GM23338 (cell line): ENCODE data around the gene GPR156. TPM values are rescaled to one million over a fixed set of nuclear protein-coding genes. Genes with fewer than 3 reads are reported as not detected.

Source experiments
- ATAC-seq: fragments of 200-7000 bp; cut with Tn5 transposase; 3 replicates; pipeline ENCODE4 v1.9.1; 2020
- DNase-seq: peaks from one replicate; pipeline ENCODE4 v3.0.0-alpha.2; 2015; ENCODE audit warnings: low spot score
- H2AFZ ChIP-seq: fragments of 200-600 bp; sonication (generic); 2 replicates; pipeline ENCODE4 v1.8.0; 2016; ENCODE audit warnings: antibody characterized with exemption, mild to moderate bottlenecking, moderate library complexity
- H3F3A ChIP-seq: fragments of 200-600 bp; sonication (generic); replicated peaks from 2 replicates; pipeline ENCODE4 v1.8.0; 2017; ENCODE audit warnings: antibody characterized with exemption, mixed run types, low read depth
- H3K27ac ChIP-seq: fragments of 200-600 bp; sonication (generic); 2 replicates; pipeline ENCODE4 v1.6.1; 2016; ENCODE audit warnings: low read depth
- H3K27me3 ChIP-seq: fragments of 200-600 bp; sonication (generic); 2 replicates; pipeline ENCODE4 v1.8.0; 2016; ENCODE audit warnings: mild to moderate bottlenecking, mixed run types, moderate library complexity; ENCODE audit not compliant: insufficient read depth
- H3K36me3 ChIP-seq: fragments of 200-600 bp; sonication (generic); 2 replicates; pipeline ENCODE4 v1.8.0; 2016; ENCODE audit warnings: mild to moderate bottlenecking; ENCODE audit not compliant: insufficient read depth
- H3K4me1 ChIP-seq: fragments of 200-600 bp; sonication (generic); 2 replicates; pipeline ENCODE4 v1.8.0; 2016; ENCODE audit warnings: mild to moderate bottlenecking, moderate library complexity; ENCODE audit not compliant: insufficient read depth
- H3K4me2 ChIP-seq: fragments of 200-600 bp; sonication (generic); 2 replicates; pipeline ENCODE4 v1.7.1; 2017; ENCODE audit warnings: mixed run types
- H3K4me3 ChIP-seq: fragments of 200-600 bp; sonication (generic); 2 replicates; pipeline ENCODE4 v1.6.1; 2016; ENCODE audit warnings: mixed run types
- H3K79me2 ChIP-seq: fragments of 200-600 bp; sonication (generic); replicated peaks from 2 replicates; pipeline ENCODE4 v1.8.0; 2017; ENCODE audit warnings: mild to moderate bottlenecking; ENCODE audit not compliant: insufficient read depth
- H3K9me2 ChIP-seq: fragments of 200-600 bp; sonication (generic); 2 replicates; pipeline ENCODE4 v1.8.0; 2017; ENCODE audit not compliant: insufficient read depth
- H4K20me1 ChIP-seq: fragments of 200-600 bp; sonication (generic); replicated peaks from 2 replicates; pipeline ENCODE4 v1.8.0; 2017; ENCODE audit warnings: mild to moderate bottlenecking; ENCODE audit not compliant: insufficient read depth
- H3K27ac Mint-ChIP-seq: 2 replicates; pipeline ENCODE4 v1.8.0; 2020; ENCODE audit warnings: inconsistent platforms, mild to moderate bottlenecking, moderate library complexity, mixed read lengths
- H3K27me3 Mint-ChIP-seq: 3 replicates; pipeline ENCODE4 v1.8.0; 2022; ENCODE audit warnings: low read depth, mild to moderate bottlenecking, moderate library complexity, mixed read lengths, inconsistent platforms; ENCODE audit not compliant: insufficient read depth, poor library complexity
- H3K36me3 Mint-ChIP-seq: 3 replicates; pipeline ENCODE4 v1.8.0; 2021; ENCODE audit warnings: low read depth, mild to moderate bottlenecking, inconsistent platforms, moderate library complexity, mixed read lengths
- H3K4me1 Mint-ChIP-seq: 3 replicates; pipeline ENCODE4 v1.8.0; 2020; ENCODE audit warnings: mild to moderate bottlenecking, inconsistent platforms, mixed read lengths
- H3K4me3 Mint-ChIP-seq: 3 replicates; pipeline ENCODE4 v1.8.0; 2021; ENCODE audit warnings: moderate library complexity, mild to moderate bottlenecking, inconsistent platforms, mixed read lengths
- H3K9me3 Mint-ChIP-seq: 3 replicates; pipeline ENCODE4 v1.8.0; 2020; ENCODE audit warnings: moderate library complexity, mild to moderate bottlenecking, inconsistent platforms, mixed read lengths
- EZH2phosphoT487 ChIP-seq: fragments of 200-600 bp; sonication (generic); IDR thresholded peaks from one replicate; pipeline ENCODE4 v1.8.1; 2018; ENCODE audit warnings: antibody characterized with exemption; ENCODE audit not compliant: unreplicated experiment
- REST ChIP-seq: IDR thresholded peaks from one replicate; pipeline ENCODE4 v1.6.1; 2018; ENCODE audit warnings: antibody characterized with exemption; ENCODE audit not compliant: unreplicated experiment
- ZNF462 ChIP-seq: fragments of 250-450 bp; sonication (Bioruptor Pico); IDR thresholded peaks from 2 replicates; pipeline ENCODE4 v1.5.0; 2020; ENCODE audit warnings: mild to moderate bottlenecking, moderate library complexity
- polyA plus RNA-seq: library from polyadenylated mRNA; unstranded; fragments of >200 nt; fragmentation: Nextera tagmentation; extraction: Ambion mirVana; gene quantifications from 2 replicates; pipeline ENCODE4 v1.2.1, GENCODE V29; 2016
- total RNA-seq: library from RNA; depleted of rRNA; stranded (reverse); fragments of >200 nt; shearing (Covaris generic); gene quantifications from 2 replicates; pipeline ENCODE4 v1.2.3, GENCODE V29; 2014

The GPR156 gene
- total and polyA plus RNA-seq, 2 experiments from 2014 or later: 0.50 to 2.5 TPM

- H4K20me1 ChIP-seq: no peaks in the 10 kb centered on the region
- no peaks in the 10 kb centered on the region for H3F3A ChIP-seq
- no peak overlapping the region for H3K4me2 ChIP-seq
- no peak overlapping the region for H3K4me3 Mint-ChIP-seq
- no peaks in the 10 kb centered on the region for H3K36me3 ChIP-seq
- H3K79me2 ChIP-seq: no peaks in the 10 kb centered on the region
- DNase-seq (no peak), ATAC-seq (no peak)
- peaks cover 4% of the 10 kb centered on the region for H3K27me3 Mint-ChIP-seq
- no peaks in the 10 kb centered on the region for H3K4me1 Mint-ChIP-seq
- no peak overlapping the region for H3K27ac ChIP-seq
- no peak for TF ChIP-seq EZH2phosphoT487
- TF ChIP-seq ZNF462 (CRISPR knock-in tag): no peak
- no peak for TF ChIP-seq REST
- H3K27me3 ChIP-seq: no peaks in the 10 kb centered on the region
- H3K9me3 Mint-ChIP-seq: no peaks in the 10 kb centered on the region
- H3K27ac Mint-ChIP-seq: no peak overlapping the region
- no peaks in the 10 kb centered on the region for H3K4me1 ChIP-seq
- no peaks in the 10 kb centered on the region for H3K9me2 ChIP-seq
- no peak overlapping the region for H3K4me3 ChIP-seq
- H3K36me3 Mint-ChIP-seq: no peaks in the 10 kb centered on the region
- no peak overlapping the region for H2AFZ ChIP-seq
Observed at GRCh38 chr3:120168611-120169010, 116.4 kb downstream of the GPR156 start.
